C1 segment of cervical spinal cord (tissue), 14 donors: ENCODE results near the gene GDPD5.

Experiments
- DNase-seq, 14 donors: peaks; one replicate each; lab custom pipeline; 2025; lab: John Stamatoyannopoulos, UW

The GDPD5 gene

DNA sequence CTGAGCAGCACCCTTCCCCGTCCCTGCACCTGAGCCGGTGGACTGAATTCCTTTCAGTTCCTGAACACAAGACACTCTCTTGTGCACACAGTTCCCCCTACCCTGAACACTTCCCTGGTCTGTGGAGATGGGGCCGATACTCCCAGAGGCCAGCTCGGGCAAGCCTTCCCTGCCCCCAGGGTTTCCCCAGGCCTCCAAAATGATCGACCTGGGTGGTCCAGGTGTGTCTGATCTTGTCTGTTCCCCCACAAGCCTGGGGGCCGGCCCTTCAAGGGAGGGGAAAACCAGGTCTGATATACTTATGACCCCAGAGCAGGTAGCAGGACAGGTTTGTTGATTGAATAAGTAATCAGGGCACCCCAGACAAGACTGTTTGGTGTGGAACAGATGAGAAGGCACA lies 52.1 kb downstream of the GDPD5 start:
- DNase-seq, result no peak

DNA sequence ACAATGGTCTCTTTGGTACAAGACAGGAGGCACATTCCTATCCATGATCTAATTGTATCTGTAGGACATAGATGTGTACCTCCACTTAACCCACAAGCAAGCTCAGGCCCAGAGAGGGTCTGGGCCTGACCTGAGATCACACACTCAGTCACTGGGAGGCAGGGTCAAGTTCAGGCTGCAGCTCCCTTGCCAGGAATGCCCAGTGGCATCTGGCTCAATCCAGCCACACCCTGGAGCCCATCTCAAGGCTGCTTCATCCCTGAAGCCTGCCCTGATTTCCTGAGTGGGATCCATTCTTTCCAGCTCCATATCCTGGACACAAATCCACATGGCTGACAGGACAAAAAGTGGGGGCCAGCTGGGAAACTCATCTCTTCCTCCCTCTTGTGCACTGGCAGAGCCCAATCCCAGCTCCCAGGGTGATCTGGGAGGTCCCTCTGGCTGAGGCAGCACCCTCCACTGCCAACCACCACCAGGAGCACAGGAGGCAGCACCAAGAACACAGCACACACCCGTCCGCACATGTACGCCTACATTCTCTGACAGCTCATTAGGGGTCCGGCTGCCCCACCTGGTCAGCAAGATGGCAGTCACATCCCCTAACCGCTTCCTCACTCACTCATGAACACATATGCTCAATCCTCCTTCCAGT lies 53.5 kb downstream of the GDPD5 start:
- DNase-seq, result no peak

DNA sequence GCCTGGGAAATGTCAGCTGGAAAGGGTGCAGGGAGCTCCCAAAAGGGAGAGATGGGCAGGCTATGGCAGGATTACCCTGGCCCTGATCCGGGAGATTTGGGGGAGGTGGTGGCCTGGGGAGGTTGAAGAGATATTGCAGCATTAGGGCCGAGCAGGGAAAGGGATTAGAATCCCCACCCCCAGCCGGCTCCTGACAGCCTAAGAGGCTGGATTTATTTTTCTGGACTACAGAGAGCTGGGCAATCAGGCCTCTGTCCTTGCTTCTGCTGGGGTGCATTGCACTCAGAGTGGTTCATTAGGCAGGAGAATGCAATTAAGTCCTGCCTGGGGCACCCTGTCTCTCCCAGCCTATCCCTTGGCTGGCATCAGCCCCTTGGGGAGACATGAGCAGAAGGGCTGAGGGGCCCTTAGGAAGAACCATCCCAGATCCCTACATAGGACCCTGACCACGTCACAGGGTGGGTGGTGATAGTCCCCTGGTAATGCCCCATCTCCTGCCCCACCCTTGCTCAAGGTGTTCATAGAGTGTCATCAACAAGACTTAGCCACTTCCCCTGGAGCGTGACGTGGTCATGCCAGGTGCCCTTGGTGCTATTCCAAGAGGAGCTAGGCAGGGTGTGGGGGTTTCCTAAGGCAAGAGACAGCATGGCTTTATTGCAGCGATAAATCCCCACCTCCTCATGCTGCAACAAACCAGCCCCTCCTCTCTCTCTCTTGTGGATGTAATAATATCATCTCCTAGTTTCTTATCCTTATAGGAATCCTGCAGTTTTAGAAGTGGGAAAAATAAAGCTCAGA lies 54.4 kb downstream of the GDPD5 start:
- no peak for DNase-seq

DNA sequence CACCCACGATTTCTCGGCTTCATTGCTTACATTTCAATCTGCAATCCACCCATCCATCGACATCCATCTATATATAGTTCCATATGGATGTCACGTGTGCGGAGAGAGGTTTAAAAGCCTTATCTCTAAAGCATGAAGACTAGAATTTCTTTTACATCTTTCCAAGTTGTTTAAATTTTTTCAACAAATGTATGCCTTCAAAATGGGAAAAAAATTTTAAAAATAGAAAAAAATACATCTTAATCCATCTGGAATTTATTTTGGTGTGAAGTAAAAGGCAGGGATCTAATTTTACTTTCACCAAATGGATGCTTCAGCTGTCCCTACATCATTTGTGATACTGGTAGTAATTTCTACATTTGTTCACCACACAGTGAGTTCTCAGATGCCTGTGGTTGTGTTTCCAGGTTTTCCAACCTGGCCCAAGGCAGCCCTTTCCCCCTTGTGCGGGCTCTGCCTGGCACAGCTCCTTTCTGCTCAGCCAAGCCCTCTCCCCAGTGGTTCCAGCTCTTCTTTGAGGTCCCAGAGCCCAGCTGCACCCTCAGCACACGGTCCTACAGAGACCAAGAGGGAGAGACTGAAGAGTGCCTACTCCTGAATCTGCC lies 55.2 kb downstream of the GDPD5 start:
- DNase-seq, result no peak

DNA sequence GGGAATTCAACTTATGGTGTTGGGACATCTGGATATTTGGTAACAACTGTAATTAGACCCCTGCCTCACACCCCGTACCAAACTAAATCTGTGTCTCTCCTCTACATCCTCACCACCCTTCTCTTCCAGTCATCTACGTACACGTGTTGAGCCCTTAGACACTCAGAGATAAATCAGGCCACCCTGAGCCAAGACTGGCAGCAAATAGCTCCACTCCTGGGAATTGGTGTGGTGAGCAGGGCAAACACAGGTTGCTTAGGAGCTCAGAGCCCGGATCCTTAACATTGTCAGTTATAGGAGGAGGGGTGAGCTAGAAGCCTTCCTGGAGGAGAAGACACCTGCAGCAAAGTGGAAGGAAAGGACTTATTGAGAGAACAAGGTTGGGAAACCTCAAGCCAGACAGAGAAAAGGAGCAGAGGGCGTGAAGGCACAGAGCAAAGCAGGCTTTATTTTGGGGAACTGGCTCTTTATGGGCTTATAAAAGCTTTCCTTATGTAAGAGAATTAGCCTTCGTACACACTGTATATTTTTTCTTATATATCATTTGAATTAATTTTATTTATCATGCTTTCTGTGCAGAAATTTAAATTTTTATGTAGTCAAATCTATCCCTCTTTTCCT lies 55.8 kb downstream of the GDPD5 start:
- DNase-seq, result no peak

DNA sequence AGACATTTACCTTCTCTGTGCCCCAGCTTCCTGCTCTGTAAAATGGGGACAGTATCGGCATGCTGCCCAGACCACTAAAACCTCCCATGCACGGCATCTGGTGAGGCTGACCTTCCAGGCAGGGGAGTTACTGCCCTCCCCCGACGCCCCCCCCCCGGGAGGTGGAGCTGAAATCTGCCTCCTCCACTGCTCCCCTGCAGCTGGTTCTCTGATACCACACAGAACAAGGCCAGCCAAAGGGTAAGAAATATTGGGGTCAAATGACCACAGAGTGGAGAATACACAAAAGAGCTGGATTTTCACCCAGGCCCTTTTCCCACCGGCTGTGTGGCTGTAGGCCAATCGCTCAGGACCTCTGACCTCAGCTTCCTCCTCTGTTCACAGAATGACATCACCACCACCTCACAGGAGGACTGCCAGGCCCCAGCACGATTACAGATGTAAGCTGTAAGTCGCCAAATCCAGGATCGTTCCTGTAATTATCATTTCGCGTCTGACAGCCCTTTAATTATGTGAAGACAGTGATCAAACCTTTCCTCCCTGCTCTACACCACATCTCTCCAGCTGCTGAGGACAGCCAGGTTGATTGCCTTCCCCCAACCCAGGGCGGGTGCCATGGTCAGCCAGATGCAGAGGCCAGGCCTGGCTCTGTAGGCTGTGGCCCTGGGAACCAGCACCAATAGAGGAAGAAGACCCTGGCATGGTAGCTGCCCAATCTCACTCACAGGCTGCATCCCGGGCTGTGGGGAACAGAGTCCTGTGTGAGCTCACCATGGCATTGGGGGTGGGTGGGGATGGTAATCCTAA lies 57.0 kb downstream of the GDPD5 start:
- no peak for DNase-seq

DNA sequence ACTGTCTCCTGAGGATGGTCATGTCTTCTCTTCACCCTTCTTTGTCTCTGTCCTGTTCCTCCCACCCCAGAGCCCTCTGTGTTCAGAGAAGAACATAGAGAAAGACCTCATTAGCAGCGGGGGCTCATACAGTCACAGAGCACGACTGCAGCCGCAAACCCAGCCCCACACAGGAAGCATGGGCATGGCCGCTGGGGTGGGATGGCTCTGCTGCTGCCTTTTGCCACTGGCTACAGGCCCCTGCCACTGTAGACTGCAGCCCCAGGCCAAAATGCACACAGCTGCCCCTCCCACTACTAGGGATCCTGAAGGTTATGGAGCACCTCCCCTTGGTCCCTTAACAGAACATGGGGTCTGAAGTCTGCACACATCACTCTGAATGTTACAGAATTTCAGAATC lies 57.9 kb downstream of the GDPD5 start:
- no peak for DNase-seq

DNA sequence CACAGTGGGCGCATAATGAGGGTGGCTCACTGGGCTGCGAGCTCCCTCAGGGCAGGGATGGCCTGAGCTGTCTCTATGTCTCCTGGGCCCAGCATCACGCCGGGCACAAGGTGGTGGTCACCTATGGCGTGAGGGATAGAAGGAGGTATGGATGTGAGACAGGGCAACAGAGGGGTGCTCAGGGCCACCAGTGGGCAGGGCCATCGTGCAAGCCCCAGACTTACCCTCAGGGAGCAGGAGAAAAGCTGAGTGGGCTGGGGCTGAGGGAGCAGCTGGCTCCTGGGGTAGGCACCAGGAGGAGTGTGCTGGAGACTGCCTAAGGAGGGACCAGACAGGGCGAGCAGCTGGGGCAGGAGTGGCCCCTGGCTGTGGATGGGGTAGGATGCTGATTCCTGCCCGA lies 58.4 kb downstream of the GDPD5 start:
- DNase-seq, result no peak

DNA sequence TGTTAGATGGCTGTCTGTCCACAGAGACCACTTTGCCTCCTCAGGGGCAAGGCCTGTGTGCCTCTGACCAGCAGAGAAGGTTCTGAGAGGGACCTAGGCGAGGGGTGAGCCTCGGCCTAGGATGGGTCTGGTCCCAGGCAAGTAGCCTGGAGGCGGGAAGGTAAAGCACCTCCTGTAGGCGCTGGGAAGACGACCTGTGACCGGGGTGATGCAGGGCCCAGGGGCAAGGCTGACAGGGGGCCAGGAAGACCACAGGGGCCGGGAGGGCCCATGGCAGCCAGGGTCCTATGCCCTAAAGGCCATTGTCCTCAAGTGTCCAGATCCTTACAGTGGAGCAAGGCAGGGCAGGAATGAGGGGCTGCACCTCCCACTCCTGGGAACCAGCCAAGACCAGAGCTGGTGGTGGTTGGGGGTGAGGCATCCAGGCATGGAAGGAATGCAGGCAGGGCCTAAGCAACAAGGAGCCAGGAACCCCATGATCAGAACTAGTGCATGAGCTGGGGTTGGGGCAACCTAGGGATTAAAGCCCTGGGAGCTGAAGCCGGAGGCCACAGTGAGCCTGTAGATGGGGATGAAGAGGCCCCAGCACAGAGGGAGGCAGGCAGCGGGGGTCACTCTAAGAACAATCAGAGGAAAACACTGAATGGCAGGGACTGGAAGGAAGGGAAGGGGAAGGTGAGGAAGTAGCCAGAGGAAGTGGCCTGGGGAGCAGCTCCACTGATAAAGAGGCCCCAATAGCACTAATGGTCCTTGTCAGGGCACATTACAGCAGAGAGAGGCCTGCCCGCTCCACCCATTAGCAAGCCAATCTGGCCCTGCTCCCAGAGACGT lies 59.8 kb downstream of the GDPD5 start:
- no peak for DNase-seq

GRCh38 chr11:75463106-75463774 lies 62.5 kb downstream of the GDPD5 start:
- no peak for DNase-seq

DNA sequence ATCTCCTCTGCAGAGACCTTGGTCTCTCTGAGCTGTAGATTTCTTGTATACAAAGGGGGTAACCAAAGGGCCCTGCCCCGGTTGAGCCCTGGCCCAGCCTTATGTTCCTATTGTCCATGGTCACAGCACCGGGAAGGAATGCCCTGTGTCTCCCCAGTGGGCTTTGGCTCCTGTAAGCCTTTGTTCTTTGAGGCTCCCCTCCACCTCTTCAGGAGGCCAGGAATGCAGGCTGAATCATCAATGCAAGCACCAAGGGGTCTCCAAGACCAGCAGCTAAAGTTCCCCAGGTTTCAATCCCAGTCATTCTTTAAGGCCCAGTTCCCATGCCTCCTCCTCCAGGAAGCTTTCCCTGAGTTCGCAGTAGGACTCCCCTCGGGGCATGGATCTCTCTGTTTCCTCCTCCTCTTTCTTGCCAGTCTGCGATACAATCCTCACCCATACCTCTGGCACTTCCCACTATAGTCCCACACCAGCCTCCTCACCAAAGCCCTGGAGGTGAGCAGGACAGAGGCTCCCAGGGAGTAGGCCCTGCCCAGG lies 63.6 kb downstream of the GDPD5 start:
- no peak for DNase-seq

DNA sequence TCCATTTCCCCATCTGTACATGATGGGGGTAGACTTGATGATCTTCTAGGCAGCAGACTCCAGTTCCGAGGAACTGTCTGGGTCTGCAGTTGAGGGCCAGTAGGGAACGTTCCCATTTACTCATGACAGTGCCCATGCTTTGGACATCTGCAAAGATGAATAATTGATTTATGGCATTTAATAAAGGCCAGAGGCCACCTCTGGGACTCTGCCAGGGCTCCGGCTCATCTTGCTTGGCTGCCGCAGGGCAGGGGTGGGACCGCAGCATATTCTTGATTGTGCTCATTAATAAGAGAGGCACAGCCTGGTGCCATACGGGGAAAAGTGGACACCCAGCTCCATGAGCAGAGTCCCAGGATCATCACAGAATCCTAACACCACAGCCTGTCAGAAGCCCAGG lies 64.6 kb downstream of the GDPD5 start:
- no peak for DNase-seq

DNA sequence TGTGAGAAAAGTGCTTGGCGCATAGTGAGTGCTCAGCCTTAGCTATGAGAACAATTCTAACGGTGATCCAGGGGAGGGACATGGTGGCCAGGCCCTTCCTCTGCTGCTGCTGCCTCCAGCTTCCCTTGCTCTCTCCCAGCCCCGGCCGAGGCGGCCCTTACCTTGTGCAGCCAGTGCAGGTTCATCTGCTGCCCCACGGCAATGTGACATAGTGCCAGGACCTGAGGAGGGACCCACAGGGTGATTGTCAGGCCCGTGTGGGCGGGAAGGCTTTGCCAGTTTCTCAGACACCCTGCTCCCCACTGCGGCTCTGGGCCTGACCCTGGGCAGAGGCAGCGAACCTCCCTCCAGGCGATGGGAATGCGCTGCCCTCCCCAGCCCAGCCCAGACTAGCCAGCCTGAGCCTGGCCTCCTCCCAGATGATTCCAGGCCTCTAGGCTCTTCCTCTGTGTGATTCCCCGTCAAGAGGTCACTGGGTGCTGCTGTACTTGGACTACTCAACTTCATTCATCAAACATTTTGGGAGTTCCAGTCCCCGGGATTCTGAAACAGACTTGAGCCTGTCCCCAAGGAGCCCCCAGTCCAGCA lies 69.1 kb downstream of the GDPD5 start:
- DNase-seq, result peak in 1 of 14 donors; percentile 9

DNA sequence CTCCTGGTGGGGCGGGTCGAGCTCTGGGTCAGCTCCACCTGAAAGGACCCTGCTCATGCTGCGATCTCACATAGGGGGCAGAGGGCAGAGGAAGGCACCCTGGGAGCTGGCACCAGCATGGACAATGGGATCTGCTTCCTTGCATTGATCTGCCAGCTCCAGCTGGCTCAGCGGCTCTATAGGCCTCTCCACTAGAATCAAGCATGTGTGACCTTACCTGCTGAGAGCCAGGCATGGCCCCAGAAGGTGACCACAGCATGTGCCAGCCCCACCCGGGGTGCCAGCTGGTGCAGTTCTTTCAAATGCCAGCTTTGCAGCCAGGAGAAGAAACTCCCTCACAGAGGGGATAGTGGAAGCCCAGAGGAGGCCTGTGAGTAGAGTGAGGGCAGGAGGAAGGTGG lies 70.8 kb downstream of the GDPD5 start:
- peak in 1 of 14 donors; percentile 51 for DNase-seq

DNA sequence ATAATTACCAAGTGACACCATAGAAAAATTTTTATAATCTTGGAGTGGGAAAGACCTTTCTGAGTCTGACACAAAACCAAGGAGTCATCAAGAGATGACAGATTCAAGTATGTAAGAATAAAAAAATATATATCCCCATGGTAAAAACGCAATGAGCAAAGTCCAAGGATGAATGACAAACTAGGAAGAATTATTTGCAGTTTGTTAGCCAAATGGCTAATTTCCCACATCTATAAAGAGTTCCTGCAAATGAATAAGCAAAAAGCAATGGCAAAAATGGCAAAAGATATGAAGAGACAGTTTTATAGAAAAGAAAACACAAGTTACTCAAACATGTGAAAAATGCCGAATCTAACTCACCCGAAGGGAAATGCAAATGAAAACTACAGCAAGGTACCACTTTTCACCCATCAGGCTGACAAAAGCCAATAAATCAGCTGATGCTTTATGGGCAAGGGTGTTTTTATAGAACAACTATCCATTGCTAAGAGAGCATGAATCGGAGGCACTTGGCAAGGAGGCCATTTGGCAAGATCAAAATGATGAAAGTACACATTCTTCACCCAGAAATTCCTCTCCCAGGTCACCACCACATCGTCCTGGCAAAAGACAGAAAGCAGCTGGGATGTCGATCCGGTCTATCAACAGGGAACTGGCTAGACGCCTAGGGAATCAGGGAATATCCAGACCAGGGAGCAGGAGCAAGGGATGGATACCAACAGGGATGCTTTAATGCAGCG lies 71.7 kb downstream of the GDPD5 start:
- peak in 2 of 14 donors; percentile 11 to 89 for DNase-seq

GRCh38 chr11:75450826-75451821 lies 74.6 kb downstream of the GDPD5 start:
- DNase-seq, result no peak

- DNase-seq, result no peak
These were observed 75.5 kb downstream of the GDPD5 start for GRCh38 chr11:75450236-75450635.
